ENCODE data around the gene GAGE12F.
"Not testable (repeated sequence)": the region's sequence is repeated elsewhere in the genome, so short reads cannot be mapped to it uniquely, and the experiment has no call there.

Gene GAGE12F, protein sequence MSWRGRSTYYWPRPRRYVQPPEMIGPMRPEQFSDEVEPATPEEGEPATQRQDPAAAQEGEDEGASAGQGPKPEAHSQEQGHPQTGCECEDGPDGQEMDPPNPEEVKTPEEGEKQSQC
- total RNA-seq, result 0 reads per million in 2 donors

DNA sequence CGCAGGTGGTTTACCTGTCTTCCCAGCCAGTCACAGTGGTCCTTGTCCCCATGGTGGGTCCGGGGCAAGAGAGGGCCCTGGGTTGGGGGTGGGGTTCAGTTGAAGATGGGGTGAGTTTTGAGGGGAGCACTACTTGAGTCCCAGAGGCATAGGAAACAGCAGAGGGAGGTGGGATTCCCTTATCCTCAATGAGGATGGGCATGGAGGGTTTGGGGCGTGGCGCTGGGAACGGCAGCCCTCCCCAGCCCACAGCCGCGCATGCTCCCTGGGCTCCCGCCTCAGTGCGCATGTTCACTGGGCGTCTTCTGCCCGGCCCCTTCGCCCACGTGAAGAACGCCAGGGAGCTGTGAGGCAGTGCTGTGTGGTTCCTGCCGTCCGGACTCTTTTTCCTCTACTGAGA lies at the start of gene GAGE12F:
GAGE12F (plus strand) TSS at position 301 of the 400 bp plus-strand sequence. CDS start 1,155 bp downstream, outside the sequence.
- not testable (repeated sequence) for DNase-seq

DNA sequence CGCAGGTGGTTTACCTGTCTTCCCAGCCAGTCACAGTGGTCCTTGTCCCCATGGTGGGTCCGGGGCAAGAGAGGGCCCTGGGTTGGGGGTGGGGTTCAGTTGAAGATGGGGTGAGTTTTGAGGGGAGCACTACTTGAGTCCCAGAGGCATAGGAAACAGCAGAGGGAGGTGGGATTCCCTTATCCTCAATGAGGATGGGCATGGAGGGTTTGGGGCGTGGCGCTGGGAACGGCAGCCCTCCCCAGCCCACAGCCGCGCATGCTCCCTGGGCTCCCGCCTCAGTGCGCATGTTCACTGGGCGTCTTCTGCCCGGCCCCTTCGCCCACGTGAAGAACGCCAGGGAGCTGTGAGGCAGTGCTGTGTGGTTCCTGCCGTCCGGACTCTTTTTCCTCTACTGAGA lies 28.8 kb upstream of the GAGE12F start, which contains the start of gene GAGE12C:
GAGE12C (plus strand) TSS at position 301 of the 400 bp plus-strand sequence. CDS start 1,155 bp downstream, outside the sequence.
- DNase-seq, result not testable (repeated sequence)

DNA sequence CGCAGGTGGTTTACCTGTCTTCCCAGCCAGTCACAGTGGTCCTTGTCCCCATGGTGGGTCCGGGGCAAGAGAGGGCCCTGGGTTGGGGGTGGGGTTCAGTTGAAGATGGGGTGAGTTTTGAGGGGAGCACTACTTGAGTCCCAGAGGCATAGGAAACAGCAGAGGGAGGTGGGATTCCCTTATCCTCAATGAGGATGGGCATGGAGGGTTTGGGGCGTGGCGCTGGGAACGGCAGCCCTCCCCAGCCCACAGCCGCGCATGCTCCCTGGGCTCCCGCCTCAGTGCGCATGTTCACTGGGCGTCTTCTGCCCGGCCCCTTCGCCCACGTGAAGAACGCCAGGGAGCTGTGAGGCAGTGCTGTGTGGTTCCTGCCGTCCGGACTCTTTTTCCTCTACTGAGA lies 19.2 kb upstream of the GAGE12F start, which contains the start of gene GAGE12D:
GAGE12D (plus strand) TSS at position 301 of the 400 bp plus-strand sequence. CDS start 1,155 bp downstream, outside the sequence.
- not testable (repeated sequence) for DNase-seq

DNA sequence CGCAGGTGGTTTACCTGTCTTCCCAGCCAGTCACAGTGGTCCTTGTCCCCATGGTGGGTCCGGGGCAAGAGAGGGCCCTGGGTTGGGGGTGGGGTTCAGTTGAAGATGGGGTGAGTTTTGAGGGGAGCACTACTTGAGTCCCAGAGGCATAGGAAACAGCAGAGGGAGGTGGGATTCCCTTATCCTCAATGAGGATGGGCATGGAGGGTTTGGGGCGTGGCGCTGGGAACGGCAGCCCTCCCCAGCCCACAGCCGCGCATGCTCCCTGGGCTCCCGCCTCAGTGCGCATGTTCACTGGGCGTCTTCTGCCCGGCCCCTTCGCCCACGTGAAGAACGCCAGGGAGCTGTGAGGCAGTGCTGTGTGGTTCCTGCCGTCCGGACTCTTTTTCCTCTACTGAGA lies 9.7 kb upstream of the GAGE12F start, which contains the start of gene GAGE12E:
GAGE12E (plus strand) TSS at position 301 of the 400 bp plus-strand sequence. CDS start 1,155 bp downstream, outside the sequence.
- not testable (repeated sequence) for DNase-seq

DNA sequence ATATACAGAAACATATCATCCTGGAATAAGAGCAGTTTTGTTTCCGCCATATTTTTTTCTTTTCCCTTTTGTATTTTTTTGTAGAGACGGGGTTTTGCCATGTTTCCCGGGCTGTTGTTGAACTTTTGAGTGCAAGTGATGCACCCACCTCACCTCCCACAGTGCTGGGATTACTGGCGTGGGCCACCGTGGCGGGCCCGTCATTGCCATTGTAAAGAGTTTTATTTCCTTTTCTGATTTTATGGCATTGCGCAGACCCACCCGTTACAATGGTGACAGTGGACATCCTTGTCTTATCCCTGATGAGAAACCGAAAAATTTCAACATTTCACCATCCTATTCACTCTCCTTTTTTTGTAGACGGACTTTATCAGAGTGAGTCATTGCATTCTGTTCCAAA lies 8.1 kb downstream of the GAGE12F start:
- DNase-seq, result not testable (repeated sequence)

DNA sequence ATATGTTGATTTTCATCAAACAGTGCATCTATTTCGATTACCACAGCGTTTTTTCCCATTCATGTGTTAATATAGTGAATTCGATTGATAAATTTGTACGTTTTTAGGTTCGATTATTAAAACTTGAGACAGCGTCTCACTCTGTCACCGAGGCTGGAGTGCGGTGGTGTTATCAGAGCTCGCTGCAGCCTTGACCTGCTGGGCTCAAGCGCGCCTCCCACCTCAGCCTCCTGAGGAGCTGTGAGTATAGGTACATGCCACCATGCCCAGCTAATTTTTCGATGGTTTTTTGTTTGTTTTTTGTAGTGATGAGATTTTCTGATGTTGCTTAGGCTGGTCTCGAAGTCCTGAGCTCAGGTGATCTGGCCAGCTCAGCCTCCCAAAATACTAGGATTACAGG lies 8.5 kb downstream of the GAGE12F start:
- not testable (repeated sequence) for DNase-seq

DNA sequence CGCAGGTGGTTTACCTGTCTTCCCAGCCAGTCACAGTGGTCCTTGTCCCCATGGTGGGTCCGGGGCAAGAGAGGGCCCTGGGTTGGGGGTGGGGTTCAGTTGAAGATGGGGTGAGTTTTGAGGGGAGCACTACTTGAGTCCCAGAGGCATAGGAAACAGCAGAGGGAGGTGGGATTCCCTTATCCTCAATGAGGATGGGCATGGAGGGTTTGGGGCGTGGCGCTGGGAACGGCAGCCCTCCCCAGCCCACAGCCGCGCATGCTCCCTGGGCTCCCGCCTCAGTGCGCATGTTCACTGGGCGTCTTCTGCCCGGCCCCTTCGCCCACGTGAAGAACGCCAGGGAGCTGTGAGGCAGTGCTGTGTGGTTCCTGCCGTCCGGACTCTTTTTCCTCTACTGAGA lies 9.5 kb downstream of the GAGE12F start, which contains the start of gene GAGE12G:
GAGE12G (plus strand) TSS at position 301 of the 400 bp plus-strand sequence. CDS start 1,155 bp downstream, outside the sequence.
- not testable (repeated sequence) for DNase-seq

DNA sequence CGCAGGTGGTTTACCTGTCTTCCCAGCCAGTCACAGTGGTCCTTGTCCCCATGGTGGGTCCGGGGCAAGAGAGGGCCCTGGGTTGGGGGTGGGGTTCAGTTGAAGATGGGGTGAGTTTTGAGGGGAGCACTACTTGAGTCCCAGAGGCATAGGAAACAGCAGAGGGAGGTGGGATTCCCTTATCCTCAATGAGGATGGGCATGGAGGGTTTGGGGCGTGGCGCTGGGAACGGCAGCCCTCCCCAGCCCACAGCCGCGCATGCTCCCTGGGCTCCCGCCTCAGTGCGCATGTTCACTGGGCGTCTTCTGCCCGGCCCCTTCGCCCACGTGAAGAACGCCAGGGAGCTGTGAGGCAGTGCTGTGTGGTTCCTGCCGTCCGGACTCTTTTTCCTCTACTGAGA lies 19.0 kb downstream of the GAGE12F start, which contains the start of gene GAGE12H:
GAGE12H (plus strand) TSS at position 301 of the 400 bp plus-strand sequence. CDS start 1,155 bp downstream, outside the sequence.
- DNase-seq, result not testable (repeated sequence)

DNA sequence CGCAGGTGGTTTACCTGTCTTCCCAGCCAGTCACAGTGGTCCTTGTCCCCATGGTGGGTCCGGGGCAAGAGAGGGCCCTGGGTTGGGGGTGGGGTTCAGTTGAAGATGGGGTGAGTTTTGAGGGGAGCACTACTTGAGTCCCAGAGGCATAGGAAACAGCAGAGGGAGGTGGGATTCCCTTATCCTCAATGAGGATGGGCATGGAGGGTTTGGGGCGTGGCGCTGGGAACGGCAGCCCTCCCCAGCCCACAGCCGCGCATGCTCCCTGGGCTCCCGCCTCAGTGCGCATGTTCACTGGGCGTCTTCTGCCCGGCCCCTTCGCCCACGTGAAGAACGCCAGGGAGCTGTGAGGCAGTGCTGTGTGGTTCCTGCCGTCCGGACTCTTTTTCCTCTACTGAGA lies 28.6 kb downstream of the GAGE12F start, which contains the start of gene GAGE2A:
GAGE2A (plus strand) TSS at position 301 of the 400 bp plus-strand sequence. CDS start 1,155 bp downstream, outside the sequence.
- DNase-seq, result not testable (repeated sequence)

DNA sequence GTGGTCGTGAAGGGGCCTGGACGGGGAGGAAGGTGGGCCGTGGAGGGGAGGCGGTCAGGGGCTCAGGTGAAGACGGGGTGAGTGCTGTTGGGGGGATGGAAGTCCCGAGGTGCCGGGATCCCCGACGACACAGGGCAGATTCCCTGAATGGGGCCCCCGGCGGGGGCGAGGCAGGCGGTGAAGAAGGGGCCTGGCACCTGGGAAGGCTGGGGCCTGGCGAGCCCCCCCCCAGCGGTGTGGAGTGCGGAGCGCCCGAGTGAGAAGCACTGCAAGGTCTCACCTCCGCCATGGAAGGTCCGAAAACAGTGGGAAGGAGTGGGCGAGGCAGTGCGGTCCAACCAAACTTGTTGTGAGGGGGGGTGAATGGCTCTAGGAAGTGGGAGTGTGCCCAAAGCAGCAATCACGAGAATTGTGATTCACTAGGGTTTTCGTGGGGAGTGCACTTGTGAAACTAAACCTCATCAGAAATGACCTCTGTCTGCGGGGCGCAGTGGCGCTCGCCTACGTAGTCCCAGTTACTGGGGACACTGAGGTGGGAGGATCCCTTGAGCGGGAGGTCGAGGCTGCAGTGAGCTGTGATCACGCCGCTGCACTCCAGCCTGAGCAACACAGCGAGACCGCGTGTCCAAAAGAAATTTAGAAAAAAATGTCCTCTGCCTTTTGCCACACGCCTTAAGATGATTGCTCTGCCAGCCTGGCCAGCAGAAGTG lies 29.3 kb downstream of the GAGE12F start:
- peak; percentile 2 for DNase-seq

DNA sequence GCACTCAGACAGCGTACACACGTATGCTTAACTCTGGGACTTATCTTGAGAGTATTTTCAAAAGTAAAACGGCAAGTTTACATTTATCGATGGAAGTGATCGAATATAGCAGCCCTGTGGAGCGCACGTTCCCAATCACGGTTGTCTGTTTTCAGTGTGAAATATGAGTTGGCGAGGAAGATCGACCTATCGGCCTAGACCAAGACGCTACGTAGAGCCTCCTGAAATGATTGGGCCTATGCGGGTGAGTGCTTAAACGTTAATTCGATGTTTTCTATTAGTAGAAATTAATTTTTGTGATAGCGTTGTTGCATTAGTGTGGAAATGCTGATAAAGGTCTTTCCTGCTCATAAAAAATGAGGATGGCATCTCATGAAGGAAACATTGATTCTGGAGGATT lies 29.8 kb downstream of the GAGE12F start:
- DNase-seq, result not testable (repeated sequence)

DNA sequence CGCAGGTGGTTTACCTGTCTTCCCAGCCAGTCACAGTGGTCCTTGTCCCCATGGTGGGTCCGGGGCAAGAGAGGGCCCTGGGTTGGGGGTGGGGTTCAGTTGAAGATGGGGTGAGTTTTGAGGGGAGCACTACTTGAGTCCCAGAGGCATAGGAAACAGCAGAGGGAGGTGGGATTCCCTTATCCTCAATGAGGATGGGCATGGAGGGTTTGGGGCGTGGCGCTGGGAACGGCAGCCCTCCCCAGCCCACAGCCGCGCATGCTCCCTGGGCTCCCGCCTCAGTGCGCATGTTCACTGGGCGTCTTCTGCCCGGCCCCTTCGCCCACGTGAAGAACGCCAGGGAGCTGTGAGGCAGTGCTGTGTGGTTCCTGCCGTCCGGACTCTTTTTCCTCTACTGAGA lies 38.1 kb downstream of the GAGE12F start, which contains the start of gene GAGE1:
GAGE1 (plus strand) TSS at position 301 of the 400 bp plus-strand sequence. CDS start 1,155 bp downstream, outside the sequence.
- not testable (repeated sequence) for DNase-seq

DNA sequence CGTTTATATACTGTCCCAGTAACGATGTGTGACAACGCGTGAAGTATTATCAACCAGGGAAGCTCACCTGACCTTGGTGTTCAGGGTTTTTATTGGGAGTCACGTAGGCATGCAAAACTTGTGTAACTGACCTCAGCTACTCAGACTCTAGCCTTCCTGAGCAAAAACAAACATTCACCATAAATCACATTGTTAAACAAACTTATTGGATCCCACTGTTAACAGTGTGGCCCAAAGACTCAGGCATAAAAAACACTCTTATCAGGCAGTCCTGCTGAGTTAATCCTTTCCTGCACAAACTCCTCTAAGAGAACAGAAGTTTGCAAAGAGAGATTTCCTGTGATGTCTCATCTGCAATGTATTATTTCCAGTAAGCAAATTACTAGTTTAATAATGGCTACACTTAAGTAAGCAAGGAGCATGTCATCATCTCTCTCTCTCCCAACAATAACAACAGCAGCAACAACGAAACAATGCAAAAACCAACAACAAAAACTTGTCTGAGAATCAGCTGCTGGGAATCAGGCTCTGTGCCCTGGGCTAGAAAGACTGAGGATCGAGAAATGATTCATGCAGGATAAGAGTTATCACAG lies 50.2 kb downstream of the GAGE12F start:
- DNase-seq, result no peak

Data from T-helper 9 cell (primary cell).